ENCODE data around the gene EPHA6.

The EPHA6 gene

DNA sequence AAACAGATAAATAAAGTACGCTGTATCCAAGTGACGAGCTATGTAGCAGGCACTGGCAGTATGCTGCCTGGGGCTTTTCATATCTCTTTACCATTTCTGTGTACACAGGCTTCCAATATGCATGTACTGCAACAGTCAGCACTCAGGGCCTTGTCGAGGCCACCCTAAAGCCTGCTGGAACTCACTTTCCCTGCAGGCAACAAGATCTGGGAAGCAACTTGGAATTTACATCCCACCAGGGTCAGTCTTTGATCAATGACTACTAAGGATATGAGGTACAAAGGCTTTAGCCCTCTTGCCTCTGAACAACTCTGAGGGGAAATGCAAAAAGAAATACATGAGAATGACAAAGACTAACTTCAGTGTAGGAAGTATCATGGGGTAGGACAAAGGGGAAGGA lies 848.4 kb downstream of the EPHA6 start:
- DNase-seq, result no peak

DNA sequence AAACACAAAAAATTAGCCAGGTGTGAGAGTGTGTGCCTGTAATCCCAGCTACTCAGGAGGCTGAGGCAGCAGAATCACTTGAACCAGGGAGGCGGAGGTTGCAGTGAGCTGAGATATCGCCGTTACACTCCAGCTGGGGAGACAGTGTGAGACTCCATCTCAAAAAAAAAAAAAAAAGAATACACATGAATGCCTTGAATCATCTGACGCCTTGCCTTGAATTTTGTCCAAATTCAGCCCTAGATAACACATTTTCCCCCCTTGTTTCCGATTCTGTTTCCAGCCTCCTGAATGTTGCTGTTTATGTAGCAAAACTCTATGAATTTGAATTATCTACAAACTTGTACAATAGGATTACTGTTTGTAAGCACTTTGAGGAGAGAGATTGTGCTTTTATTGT lies 851.5 kb downstream of the EPHA6 start:
- DNase-seq, result no peak

DNA sequence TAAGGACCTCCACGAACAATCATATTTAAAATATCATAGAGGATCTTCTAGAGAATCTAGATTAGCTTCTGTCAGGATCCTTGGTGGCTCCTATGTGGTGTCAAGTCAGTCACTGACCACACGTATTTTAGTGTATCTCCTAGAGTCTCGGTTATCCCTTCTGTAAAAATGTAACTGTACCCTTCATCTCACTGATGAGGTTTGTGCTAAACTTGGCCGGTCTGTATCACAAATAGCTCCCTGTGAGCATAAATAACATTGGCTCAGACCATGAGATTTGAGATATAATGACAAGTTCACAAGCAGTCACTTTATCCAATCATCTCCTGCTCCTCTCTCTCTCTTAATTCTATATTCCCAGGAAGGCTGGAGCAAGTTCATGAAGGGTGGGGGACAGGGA lies 856.6 kb downstream of the EPHA6 start:
- no peak for DNase-seq

- no peak for DNase-seq
Observed at GRCh38 chr3:97673357-97673997, 859.1 kb downstream of the EPHA6 start.

- DNase-seq, result no peak
Observed at GRCh38 chr3:97674461-97674860, 860.1 kb downstream of the EPHA6 start.

DNA sequence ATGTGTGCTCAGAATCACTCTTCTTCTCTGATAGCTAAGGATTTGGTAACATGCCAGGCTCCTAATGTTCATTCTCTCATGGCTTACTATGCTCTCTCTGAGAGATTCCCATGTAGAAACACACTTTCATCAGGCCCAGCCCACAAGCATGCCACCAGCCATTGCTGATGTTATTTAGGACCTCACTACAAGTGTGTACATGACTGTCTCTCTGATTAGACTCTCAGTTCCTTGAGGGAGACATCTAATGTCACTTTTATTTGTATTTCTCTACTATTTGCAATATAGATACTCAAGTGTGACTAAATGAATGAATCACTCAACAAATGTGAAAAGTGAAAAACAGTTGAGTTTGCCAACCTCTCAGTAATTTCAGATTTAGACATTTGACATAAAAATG lies 865.8 kb downstream of the EPHA6 start:
- DNase-seq, result no peak

GRCh38 chr3:97680696-97681095 lies 866.3 kb downstream of the EPHA6 start:
- DNase-seq, result no peak

DNA sequence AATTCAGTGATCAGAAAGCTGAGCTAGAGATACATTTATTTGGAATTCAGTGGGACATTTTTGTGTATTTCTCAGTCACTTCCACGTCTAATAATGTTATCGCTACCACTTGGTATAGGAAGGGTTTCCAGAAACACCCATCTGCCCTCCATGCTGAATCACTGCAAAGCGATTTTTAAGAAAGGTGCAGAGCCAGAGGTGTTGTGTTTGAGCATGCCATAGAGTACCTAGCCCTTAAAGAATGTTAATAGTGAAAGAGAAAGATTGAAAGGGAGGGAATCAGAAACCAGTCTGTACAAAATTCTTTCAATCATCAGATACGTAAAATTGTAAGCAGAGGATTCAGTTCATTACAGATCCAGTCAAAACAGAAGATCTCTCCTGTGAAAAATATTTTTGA lies 870.1 kb downstream of the EPHA6 start:
- DNase-seq, result no peak

- DNase-seq, result no peak
Observed at GRCh38 chr3:97686258-97686657, 871.9 kb downstream of the EPHA6 start.

GRCh38 chr3:97687734-97688133 lies 873.3 kb downstream of the EPHA6 start:
- no peak for DNase-seq

- no peak for DNase-seq
Observed at GRCh38 chr3:97689111-97689510, 874.7 kb downstream of the EPHA6 start.

- no peak for DNase-seq
Observed at GRCh38 chr3:97689962-97690361, 875.6 kb downstream of the EPHA6 start.

DNA sequence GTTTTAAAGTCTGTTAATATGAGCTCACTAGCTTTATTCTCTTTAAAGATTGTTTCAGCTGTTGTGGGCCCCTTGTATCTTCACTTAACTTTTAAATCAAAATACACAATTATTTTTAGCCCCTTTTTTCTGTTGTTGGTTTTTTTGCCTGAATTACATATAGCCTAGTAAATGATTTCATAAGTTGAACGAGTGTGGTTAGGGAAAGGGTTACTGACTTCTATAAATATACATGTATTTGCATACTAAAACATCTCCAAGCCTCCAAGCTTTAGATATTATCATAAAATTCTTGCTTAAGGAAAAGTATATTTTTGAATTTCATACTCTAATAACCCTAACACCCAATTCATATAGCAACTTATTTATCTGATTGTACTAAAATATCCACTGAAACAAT lies 877.0 kb downstream of the EPHA6 start:
- no peak for DNase-seq

DNA sequence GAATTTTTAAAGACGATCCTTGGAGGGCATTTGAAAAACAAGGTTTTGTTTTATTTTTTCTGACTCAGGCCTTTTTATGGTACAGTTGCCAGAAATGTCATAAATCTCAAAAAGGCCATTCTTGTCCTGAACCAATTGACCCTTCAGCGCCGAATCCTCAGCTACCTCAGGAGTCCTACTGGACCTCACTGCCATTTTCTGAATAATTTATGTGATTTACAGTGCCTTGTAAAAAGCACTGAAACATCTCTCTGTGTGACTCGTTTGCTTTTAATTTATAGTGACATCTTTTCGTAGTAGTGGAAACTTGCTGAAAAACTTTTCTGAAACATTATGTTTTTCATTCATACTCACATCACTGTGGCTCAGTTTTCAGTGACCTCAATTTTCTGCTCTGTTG lies 878.0 kb downstream of the EPHA6 start:
- DNase-seq, result no peak

DNA sequence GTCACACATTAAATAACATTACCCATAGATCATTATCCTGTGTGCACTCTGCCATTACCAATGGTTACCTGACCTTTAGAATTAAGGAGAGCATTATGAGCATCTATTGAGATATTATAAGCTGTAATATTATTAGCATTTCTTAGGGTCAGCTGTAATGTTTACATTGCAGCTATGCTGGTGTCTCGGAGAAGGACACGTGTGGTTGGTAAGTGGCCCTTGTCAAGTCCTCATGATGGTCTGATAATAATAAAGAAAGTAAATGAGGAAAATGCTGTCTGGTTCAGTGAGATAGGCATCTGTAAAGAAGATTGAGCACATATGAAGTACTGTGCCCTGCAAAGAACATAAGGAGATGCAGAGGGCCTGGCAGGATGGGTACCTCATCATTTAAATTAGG lies 878.4 kb downstream of the EPHA6 start:
- no peak for DNase-seq

DNA sequence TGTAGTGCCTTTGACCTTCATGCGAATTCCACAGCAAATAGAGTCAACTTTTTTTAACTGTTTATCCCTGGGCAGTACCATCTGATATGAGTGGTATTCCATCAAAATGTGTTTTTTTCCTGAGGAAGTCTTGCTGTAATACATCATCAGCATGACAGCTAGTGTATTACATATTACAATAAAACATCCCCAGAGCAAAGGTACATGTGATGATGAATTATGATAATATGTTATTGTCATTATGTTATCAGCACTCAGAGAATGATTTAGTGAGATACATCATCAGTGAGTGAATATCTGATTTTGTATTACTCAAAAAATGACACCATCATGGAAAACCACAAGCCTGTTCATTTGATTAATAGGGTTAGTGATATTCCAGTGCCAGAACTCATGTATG lies 880.5 kb downstream of the EPHA6 start:
- DNase-seq, result no peak

DNA sequence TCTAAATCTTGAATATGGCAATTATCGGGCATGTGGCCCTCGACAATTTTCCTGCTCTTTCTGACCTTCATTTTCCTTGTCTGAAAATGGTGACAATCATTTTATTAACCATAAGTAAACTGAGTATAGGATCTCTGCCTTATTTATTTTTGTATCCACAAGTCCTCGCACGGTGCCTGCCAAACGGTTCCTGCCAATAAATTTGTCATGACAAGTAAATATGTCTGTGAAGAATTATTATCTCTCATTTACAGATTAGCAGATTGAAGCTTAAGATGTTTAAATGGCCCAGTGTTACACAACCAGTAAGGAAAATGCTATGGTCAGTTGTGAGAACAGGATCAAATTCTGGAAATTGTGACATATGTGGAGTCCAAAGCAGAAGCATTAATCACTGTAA lies 884.3 kb downstream of the EPHA6 start:
- DNase-seq, result no peak

DNA sequence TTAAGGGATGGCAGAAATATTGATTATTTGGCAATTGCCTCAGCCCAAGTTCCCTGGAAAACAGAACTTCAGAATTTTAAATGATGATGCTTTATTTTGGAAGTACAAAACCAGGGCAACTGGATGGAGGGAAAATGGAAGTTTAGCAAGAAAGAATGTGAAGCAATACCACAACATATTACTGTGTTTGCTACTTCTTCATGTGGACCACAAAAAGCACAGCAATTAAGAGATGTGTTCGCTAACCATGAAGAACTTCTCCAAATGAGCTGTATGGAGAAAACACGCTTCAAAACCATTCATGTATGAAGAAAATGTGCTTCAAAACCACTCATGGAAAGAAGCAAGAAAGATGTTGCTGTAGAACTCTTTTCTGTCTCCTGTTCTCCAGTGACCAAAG lies 885.5 kb downstream of the EPHA6 start:
- DNase-seq, result no peak

- DNase-seq, result no peak
Observed at GRCh38 chr3:97705764-97706163, 891.4 kb downstream of the EPHA6 start.

DNA sequence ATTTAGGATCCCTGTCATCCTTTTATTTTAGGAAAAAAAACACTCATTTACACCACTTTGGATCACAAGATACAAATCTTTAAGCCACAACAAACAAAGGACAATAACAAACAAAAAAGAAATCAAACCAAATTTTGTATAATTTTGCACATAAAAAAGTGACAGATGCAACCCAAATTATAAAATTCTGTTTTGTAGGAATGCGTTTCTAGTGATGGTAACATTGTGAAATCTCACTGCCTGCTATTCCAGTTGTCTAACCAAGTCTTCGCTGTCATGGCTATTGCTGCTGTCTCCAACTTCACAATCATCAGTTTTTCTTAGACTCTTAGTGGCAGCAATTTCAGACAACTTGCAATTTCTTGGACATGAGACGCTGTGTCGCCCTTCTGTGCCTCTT lies 891.8 kb downstream of the EPHA6 start:
- no peak for DNase-seq

DNA sequence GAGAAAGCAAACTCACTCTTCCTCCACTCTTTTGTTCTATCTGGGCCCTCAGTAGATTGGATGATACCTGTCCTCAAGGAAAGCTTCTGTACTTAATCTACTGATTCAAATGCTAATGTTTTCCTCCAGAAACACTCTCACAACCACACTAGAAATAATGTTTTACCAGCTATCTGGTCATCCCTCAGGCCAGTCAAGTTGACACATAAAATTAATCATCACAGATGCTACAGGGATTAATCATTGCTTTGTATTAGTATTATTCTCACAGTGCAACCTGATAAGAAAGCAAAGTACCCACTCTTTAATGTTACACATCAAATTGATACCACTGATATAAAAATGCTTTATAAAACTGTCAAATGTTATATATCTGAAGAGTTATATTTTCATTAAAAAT lies 897.3 kb downstream of the EPHA6 start:
- DNase-seq, result no peak

DNA sequence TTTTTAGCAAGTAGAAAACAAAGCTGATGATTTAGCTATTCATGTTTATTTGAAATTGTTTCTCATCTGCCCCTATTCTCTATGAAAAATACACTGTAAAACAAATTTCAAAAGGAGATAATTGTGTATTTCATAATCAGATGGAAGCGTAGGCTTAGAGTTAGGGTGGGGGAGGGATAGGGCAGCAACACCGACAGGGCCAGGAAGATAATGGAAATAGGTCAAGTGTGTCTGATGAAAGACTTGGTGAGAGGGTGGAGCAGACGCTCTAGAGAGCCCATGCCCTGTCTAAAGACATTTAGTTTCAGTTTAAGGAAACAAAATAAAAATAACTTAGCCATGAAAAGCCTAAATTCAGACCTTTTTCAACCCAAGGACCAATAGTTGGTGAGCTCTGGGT lies 898.5 kb downstream of the EPHA6 start:
- DNase-seq, result no peak

- no peak for DNase-seq
Observed at GRCh38 chr3:97713634-97714033, 899.2 kb downstream of the EPHA6 start.

GRCh38 chr3:97719156-97719821 lies 904.9 kb downstream of the EPHA6 start:
- peak; percentile 54 for DNase-seq

DNA sequence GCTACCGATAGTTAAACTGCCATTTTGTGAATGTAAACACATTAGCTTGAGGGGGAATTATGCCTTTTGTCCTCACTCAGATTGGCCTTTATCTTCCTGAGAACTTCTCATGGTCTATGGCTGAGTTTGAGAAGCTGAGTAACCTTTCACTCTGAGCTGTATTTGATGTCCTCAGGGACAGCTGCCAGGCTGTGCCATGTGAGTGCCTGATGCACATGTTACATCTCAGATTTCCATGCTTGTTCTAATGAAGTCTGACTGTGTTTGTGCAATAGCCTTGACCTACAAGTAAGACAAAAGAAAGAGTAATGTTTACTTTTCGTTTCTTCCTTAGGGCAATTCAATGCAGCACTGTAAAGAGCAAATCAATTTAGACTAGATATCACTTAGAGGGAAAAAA lies 906.0 kb downstream of the EPHA6 start:
- no peak for DNase-seq

Data from activated T-cell treated with anti-CD3 and anti-CD28 coated beads, Interleukin-2, amount 50 U/mL, for 1 hour (primary cell).